Motor neuron (in vitro differentiated cells): ENCODE data around the gene TMEM200A. TPM values are rescaled to one million over a fixed set of nuclear protein-coding genes. Genes with fewer than 3 reads are reported as not detected.

Source experiments
- ATAC-seq, 8 experiments: fragments of 200-7000 bp; cut with Tn5 transposase; replicated peaks in 6 of 8; 2 replicates each; pipeline ENCODE4 v1.8.0; 2021; ENCODE audit warnings: mild to moderate bottlenecking in 8 of 8, moderate library complexity in 8 of 8
- H3K27ac ChIP-seq, 2 donors: fragments of 250-450 bp; sonication (Bioruptor Pico); 2 replicates each; pipeline ENCODE4 v1.9.0; 2021; ENCODE audit warnings: antibody characterized with exemption in 2 of 2, mild to moderate bottlenecking in 2 of 2, moderate library complexity in 1 of 2
- H3K4me1 ChIP-seq, 2 donors: fragments of 250-450 bp; sonication (Bioruptor Pico); replicated peaks in 1 of 2; 2 replicates each; pipeline ENCODE4 v1.6.1; 2021; ENCODE audit warnings: antibody characterized with exemption in 2 of 2, mild to moderate bottlenecking in 2 of 2, moderate library complexity in 1 of 2
- H3K4me3 ChIP-seq, 5 donors: fragments of 250-450 bp; sonication (Bioruptor Pico); 2 replicates each; pipeline ENCODE4 v1.9.0; 2021; ENCODE audit warnings: antibody characterized with exemption in 5 of 5, mild to moderate bottlenecking in 5 of 5, moderate library complexity in 4 of 5
- WGBS, 10 experiments: fragments of 450-650 bp; shearing (Covaris generic); methylation state at CpG; one replicate each; pipeline ENCODE4 v1.0.0; 2022; 5-methylcytosine and 5-hydroxymethylcytosine counted together
- in situ Hi-C, 9 experiments: fragments of 400-800 bp; cut with MboI; loops; one replicate each; pipeline ENCODE4 v1.15.0; 2021; ENCODE audit warnings: low sequenced_read_pairs in 9 of 9, low pct_unique_long_range_greater_than_20kb in 2 of 9; ENCODE audit not compliant: unreplicated experiment in 9 of 9
- total RNA-seq, 8 experiments: library from RNA; unstranded; fragments of 300-600 nt; gene quantifications; 2 replicates each; pipeline versions ENCODE4 v1.2.3 to v1.2.4, GENCODE V29; 2022

TMEM200A gene
- total RNA-seq, 8 experiments from 2014 or later = 0.59 to 31.7 (median 8.7) TPM; not detected in 1

GRCh38 chr6:130409418-130410100, 43.7 kb downstream of the TMEM200A start:
- peaks cover 0 to 2% of the 10 kb centered on the region in 2 donors for H3K4me1 ChIP-seq
- in situ Hi-C loops = no loop called here
- H3K4me3 ChIP-seq = no peak overlapping the region
- ATAC-seq = no peak
- 14 to 100% (median 90%) methylated on average over 1 to 2 of the region's 2 CpGs for WGBS, 10 experiments
- H3K27ac ChIP-seq = no peak overlapping the region

DNA sequence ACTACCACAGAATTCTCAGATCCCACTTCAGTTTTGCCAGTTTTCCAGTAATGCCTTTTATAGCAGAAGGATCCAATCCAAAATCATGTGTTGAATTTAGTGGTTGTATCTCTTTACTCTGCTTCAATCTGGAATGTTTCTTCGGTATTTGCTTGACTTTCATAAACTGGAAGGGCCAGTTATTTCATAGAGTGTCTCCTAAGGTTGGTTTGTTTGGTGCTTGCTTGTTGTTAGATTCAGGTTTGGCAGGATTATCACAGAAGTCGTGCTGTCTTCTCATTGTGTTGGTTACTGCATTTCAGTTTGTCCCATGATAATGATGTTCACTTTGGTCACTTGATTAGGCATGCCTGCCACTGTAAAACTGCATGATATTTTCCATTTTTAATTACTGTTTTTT, 45.7 kb downstream of the TMEM200A start:
- peaks cover 0 to 2% of the 10 kb centered on the region in 2 donors for H3K4me1 ChIP-seq
- WGBS, 10 experiments = 0 to 95% (median 80%) methylated on average over 1 to 2 of the region's 2 CpGs; no CpG with 5 or more reads in 3 of the 10 experiments
- no peak for ATAC-seq
- H3K4me3 ChIP-seq = no peak overlapping the region
- H3K27ac ChIP-seq = no peak overlapping the region
- in situ Hi-C loops = no loop called here

DNA sequence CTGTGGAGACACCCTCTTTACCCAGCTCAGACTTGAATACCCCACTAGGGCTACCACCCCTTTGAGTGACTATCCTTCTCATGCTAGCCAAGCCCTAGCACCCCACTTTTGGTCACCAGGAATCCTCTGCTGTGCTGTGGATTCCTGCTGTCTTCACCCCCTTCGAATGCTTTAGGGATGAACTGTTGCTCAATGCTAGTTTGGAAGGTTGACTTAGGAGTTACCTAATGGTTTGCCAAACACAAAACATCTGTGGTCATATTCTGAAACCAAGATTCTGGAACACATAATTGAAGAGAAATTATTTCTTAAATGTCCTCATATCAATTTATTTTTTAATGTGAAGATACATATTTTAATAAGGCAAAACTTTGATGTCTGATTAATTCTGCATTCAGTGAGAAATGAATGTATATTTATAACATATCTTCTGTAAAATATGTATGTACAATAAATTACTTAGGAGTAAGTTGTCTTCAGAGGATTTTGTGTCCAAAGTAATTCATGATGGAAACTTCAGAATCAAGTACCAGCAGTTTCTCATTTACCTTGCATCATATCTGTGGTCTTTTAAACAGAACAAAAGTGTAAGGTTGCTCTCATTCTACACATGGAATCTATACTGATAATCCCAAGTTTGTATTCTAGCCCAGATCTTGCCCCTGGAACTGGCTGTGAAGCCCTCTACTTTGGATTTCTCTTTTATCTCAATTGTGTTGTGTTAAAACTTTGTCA, 46.9 kb downstream of the TMEM200A start:
- Histone ChIP-seq H3K27ac (no peak overlapping the region), H3K4me3 (no peak overlapping the region), H3K4me1 (no peaks in the 10 kb centered on the region)
- ATAC-seq = no peak
- in situ Hi-C loops = no loop called here
- WGBS, 10 experiments = 0 to 100% (median 60%) methylated on average over 1 of the region's 1 CpG; no CpG with 5 or more reads in 5 of the 10 experiments

DNA sequence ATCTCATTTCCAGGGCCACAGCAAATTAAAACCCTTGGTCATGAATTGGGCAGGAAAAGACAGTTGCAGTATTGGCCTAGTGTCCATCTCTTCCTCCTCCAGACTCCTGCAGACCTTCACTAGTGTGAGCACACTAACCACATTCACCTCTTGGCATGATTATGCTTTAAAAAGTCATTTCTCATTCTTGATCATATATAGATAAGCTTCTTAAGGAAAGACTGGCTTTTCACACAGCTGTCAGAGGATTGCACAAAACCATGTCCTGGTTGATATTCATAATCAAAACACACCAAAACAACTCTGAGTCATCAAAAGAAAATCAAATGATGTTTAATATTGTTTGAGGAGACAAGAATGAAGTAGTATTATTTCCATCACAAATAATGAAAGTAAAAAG, 52.1 kb downstream of the TMEM200A start:
- ATAC-seq = no peak
- Histone ChIP-seq H3K4me1 (no peaks in the 10 kb centered on the region), H3K4me3 (no peak overlapping the region), H3K27ac (no peak overlapping the region)
- in situ Hi-C loops = no loop called here

DNA sequence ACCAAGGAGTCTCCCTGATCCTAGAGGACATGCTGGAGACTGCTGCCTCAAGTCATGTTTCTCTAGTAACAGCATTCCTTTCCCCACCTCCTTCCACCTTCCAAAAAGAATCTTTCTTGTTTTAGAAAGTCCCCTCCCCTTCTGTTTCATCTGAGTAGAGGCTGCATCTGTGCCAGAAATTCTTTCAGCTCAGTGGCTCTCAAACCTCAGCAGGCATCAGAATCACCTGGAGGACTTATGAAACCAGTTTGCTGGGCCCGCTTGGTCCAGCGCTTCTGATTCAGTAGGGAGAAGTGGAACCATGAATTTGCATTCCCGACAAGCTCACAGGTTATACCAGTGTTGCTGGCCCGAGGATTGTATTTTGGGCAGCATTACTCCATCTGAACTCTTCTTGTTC, 55.1 kb downstream of the TMEM200A start:
- Histone ChIP-seq H3K4me1 (no peaks in the 10 kb centered on the region), H3K4me3 (no peak overlapping the region), H3K27ac (no peak overlapping the region)
- ATAC-seq = no peak
- in situ Hi-C loops = no loop called here
- 86 to 100% (median 98%) methylated on average over 1 to 4 of the region's 4 CpGs; no CpG with 5 or more reads in 2 of the 10 experiments for WGBS, 10 experiments

GRCh38 chr6:130421585-130421984, 55.8 kb downstream of the TMEM200A start:
- Histone ChIP-seq H3K27ac (no peak overlapping the region), H3K4me3 (no peak overlapping the region), H3K4me1 (no peaks in the 10 kb centered on the region)
- WGBS, 10 experiments = 60 to 100% (median 78%) methylated on average over 1 of the region's 1 CpG; no CpG with 5 or more reads in 6 of the 10 experiments
- ATAC-seq = peak in 3 of 8 experiments; percentile 55 to 66 (median 60)
- in situ Hi-C loops = no loop called here

- no peak for ATAC-seq
- Histone ChIP-seq H3K4me3 (no peak overlapping the region), H3K4me1 (no peaks in the 10 kb centered on the region), H3K27ac (no peak overlapping the region)
- in situ Hi-C loops = no loop called here
- WGBS, 10 experiments = 54 to 100% (median 90%) methylated on average over 1 to 3 of the region's 3 CpGs; no CpG with 5 or more reads in 1 of the 10 experiments
These were observed 57.2 kb downstream of the TMEM200A start for GRCh38 chr6:130423044-130423443.

- Histone ChIP-seq H3K4me1 (no peaks in the 10 kb centered on the region), H3K27ac (no peak overlapping the region), H3K4me3 (no peak overlapping the region)
- in situ Hi-C loops = no loop called here
- ATAC-seq = no peak
- 20 to 100% (median 50%) methylated on average over 1 to 2 of the region's 2 CpGs; no CpG with 5 or more reads in 3 of the 10 experiments for WGBS, 10 experiments
These were observed 58.9 kb downstream of the TMEM200A start for GRCh38 chr6:130424710-130425109.

DNA sequence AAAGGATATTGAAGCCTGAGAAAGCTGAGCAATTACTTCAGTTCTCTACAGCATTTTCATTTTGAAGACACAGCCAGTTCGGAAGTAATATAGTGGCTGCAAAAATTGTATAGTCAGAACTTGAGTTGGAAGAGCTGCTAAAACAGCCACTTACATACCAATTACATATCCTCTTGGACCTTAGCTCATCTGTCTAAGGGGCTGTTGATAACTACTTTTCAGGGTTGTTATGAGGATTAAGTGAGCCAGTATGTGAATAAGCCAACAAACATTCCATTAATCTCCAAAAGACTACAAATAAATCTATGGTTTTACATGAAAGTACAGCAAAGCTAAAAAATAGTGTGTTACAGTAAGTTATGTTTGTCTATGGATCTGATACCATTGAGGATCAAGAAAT, 59.7 kb downstream of the TMEM200A start:
- Histone ChIP-seq H3K4me1 (no peaks in the 10 kb centered on the region), H3K27ac (no peak overlapping the region), H3K4me3 (no peak overlapping the region)
- 80 to 100% (median 93%) methylated on average over 1 of the region's 1 CpG; no CpG with 5 or more reads in 2 of the 10 experiments for WGBS, 10 experiments
- ATAC-seq = no peak
- in situ Hi-C loops = no loop called here

- Histone ChIP-seq H3K4me3 (no peak overlapping the region), H3K27ac (no peak overlapping the region), H3K4me1 (no peaks in the 10 kb centered on the region)
- peak in 4 of 8 experiments; percentile 42 to 90 (median 46) for ATAC-seq
- WGBS, 10 experiments = 8 to 100% (median 91%) methylated on average over 2 to 6 of the region's 7 CpGs; no CpG with 5 or more reads in 1 of the 10 experiments
- in situ Hi-C loops = no loop called here
These were observed 60.4 kb downstream of the TMEM200A start for GRCh38 chr6:130426066-130426721.

DNA sequence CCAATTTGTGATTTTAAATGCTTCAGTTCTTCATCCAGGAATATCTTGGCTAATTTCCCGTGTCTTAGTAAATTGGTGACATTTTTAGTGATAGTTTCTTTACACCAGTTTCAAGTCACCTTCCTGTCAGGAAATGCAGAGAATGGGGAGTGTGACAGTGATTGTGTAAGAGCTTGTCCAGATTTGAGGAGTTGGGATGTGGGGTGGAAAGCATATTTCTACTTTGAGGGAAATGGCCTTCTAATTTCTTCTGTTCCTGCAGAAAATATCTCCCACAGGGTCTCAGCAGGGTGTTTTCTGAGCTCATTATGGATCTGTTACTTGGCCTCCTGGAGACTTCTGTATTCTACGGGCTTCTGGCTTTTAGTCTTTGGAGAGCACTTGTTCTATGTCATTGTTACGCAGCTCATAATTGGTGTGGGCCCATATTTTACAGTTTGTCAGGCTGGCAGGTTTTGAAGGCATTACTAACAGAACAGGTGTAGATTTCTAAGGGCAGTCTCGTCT, 65.6 kb downstream of the TMEM200A start:
- Histone ChIP-seq H3K4me3 (no peak overlapping the region), H3K4me1 (no peaks in the 10 kb centered on the region), H3K27ac (no peak overlapping the region)
- in situ Hi-C loops = no loop called here
- ATAC-seq = no peak
- WGBS, 10 experiments = 64 to 100% (median 74%) methylated on average over 1 to 4 of the region's 4 CpGs

GRCh38 chr6:130432838-130433237, 67.0 kb downstream of the TMEM200A start:
- WGBS, 10 experiments = 17 to 100% (median 85%) methylated on average over 1 to 3 of the region's 4 CpGs; no CpG with 5 or more reads in 2 of the 10 experiments
- Histone ChIP-seq H3K27ac (no peak overlapping the region), H3K4me1 (no peaks in the 10 kb centered on the region), H3K4me3 (no peak overlapping the region)
- no peak for ATAC-seq
- in situ Hi-C loops = no loop called here
